HepG2 (cell line): ENCODE measurements around the gene MINDY1. TPM values are rescaled to one million over a fixed set of nuclear protein-coding genes. Genes with fewer than 3 reads are reported as not detected.
A peak's percentile ranks its signal among the peaks of the same experiment; 100 is the strongest.

Experiments used
- CBX2 ChIP-seq, 2 experiments: fragments of 200-600 bp in 1 of 2; sonication (generic); formaldehyde crosslinking in 1 of 2; IDR thresholded peaks; 2 replicates each; pipeline versions ENCODE4 v1.7.0 to v1.8.1; 2018 to 2022; ENCODE audit warnings: low read depth in 2 of 2, low read length in 1 of 2, mild to moderate bottlenecking in 1 of 2, missing genetic modification reagents in 1 of 2
- GTF2F1 ChIP-seq: fragments of 150-350 bp; IDR thresholded peaks from 2 replicates; pipeline ENCODE4 v1.6.1; 2014; ENCODE audit warnings: low read length
- IRF1 ChIP-seq: sonication (generic); formaldehyde crosslinking; IDR thresholded peaks from 2 replicates; pipeline ENCODE4 v1.4.0; 2020; ENCODE audit warnings: low read depth, mild to moderate bottlenecking, missing genetic modification reagents
- JARID2 ChIP-seq: sonication (generic); formaldehyde crosslinking; IDR thresholded peaks from 2 replicates; pipeline ENCODE4 v1.8.1; 2023; ENCODE audit warnings: missing genetic modification reagents, inconsistent platforms; ENCODE audit not compliant: insufficient replicate concordance
- KDM2A ChIP-seq: sonication (generic); formaldehyde crosslinking; IDR thresholded peaks from 2 replicates; pipeline ENCODE4 v1.4.0; 2020; ENCODE audit warnings: low read depth, missing genetic modification reagents, borderline replicate concordance
- KLF13 ChIP-seq: sonication (generic); formaldehyde crosslinking; IDR thresholded peaks from 2 replicates; pipeline ENCODE4 v1.4.0; 2020; ENCODE audit warnings: mild to moderate bottlenecking, missing genetic modification reagents
- MEIS1 ChIP-seq: sonication (generic); formaldehyde crosslinking; IDR thresholded peaks from 2 replicates; pipeline ENCODE4 v1.9.0; 2021; ENCODE audit warnings: mild to moderate bottlenecking, missing genetic modification reagents, moderate library complexity, borderline replicate concordance
- NFE2L1 ChIP-seq: sonication (generic); formaldehyde crosslinking; IDR thresholded peaks from 2 replicates; pipeline ENCODE4 v1.4.0; 2020; ENCODE audit warnings: missing genetic modification reagents, mild to moderate bottlenecking, borderline replicate concordance
- PCBP2 ChIP-seq: fragments of 200-400 bp; formaldehyde crosslinking; optimal IDR thresholded peaks from 2 replicates; pipeline ENCODE3; 2018; ENCODE audit warnings: low read length, low read depth; ENCODE audit not compliant: poor library complexity, severe bottlenecking
- PLRG1 ChIP-seq: fragments of 450-650 bp; conservative IDR thresholded peaks from 2 replicates; pipeline ENCODE4 v1.6.1; 2016
- PRDM4 ChIP-seq: sonication (generic); formaldehyde crosslinking; IDR thresholded peaks from 2 replicates; pipeline ENCODE4 v1.9.0; 2021; ENCODE audit warnings: missing genetic modification reagents, borderline replicate concordance
- SNAI1 ChIP-seq: sonication (generic); formaldehyde crosslinking; IDR thresholded peaks from 2 replicates; pipeline ENCODE4 v1.5.0; 2020; ENCODE audit warnings: mild to moderate bottlenecking, missing genetic modification reagents, borderline replicate concordance
- SYNCRIP ChIP-seq: fragments of 200-400 bp; formaldehyde crosslinking; IDR thresholded peaks from 2 replicates; pipeline ENCODE4 v1.6.1; 2018; ENCODE audit warnings: mild to moderate bottlenecking, low read depth, low read length; ENCODE audit not compliant: insufficient read depth
- THAP9 ChIP-seq: sonication (generic); formaldehyde crosslinking; IDR thresholded peaks from 2 replicates; pipeline ENCODE4; 2020; ENCODE audit warnings: missing genetic modification reagents, mild to moderate bottlenecking, borderline replicate concordance
- ZBTB46 ChIP-seq: sonication (generic); formaldehyde crosslinking; IDR thresholded peaks from 2 replicates; pipeline ENCODE4 v1.4.0; 2020; ENCODE audit warnings: mild to moderate bottlenecking, missing genetic modification reagents, borderline replicate concordance
- ZMYM3 ChIP-seq: sonication (generic); formaldehyde crosslinking; IDR thresholded peaks from 2 replicates; pipeline ENCODE4 v1.5.1; 2020; ENCODE audit warnings: mild to moderate bottlenecking, missing genetic modification reagents
- ZMYM4 ChIP-seq: sonication (generic); formaldehyde crosslinking; IDR thresholded peaks from 2 replicates; pipeline ENCODE4 v1.8.1; 2023; ENCODE audit warnings: mild to moderate bottlenecking, missing genetic modification reagents
- ZNF205 ChIP-seq: IDR thresholded peaks from 2 replicates; pipeline ENCODE4 v1.6.1; 2018; ENCODE audit warnings: missing biosample characterization, missing genetic modification reagents
- ZNF253 ChIP-seq: sonication (generic); formaldehyde crosslinking; IDR thresholded peaks from 2 replicates; pipeline ENCODE4 v1.8.0; 2022; ENCODE audit warnings: mild to moderate bottlenecking, missing genetic modification reagents, borderline replicate concordance
- ZNF652 ChIP-seq: IDR thresholded peaks from 2 replicates; pipeline ENCODE4 v1.6.1; 2016; ENCODE audit warnings: low read depth, borderline replicate concordance
- ZNF891 ChIP-seq: sonication (generic); formaldehyde crosslinking; IDR thresholded peaks from 2 replicates; pipeline ENCODE4 v1.5.0; 2020; ENCODE audit warnings: mild to moderate bottlenecking, missing genetic modification reagents
- polyA plus RNA-seq, 8 experiments: library from polyadenylated mRNA; depleted of rRNA in 3 of 8; stranded (reverse) in 7 of 8; unstranded in 1 of 8; fragments of >200 nt; fragmentation: Illumina TruSeq in 4 of 8; extraction: Trizol in 4 of 8; gene quantifications; 2 replicates each; pipeline versions ENCODE4 v1.2.1 to v1.2.3, GENCODE V29; 2011 to 2016; ENCODE audit warnings: low read depth in 4 of 8, missing spikeins in 1 of 8, mixed read lengths in 1 of 8; ENCODE audit not compliant: insufficient read depth in 1 of 8
- total RNA-seq, 5 experiments: library from RNA; depleted of rRNA; stranded (reverse); fragments of >200 nt; fragmentation: Illumina TruSeq; extraction: Trizol; gene quantifications; 2 replicates each; pipeline ENCODE4 v1.2.3, GENCODE V29; 2016; ENCODE audit warnings: low read depth in 1 of 5

The MINDY1 gene
- total and polyA plus RNA-seq, 2 of the 13 experiments (the other 11 are each of a cell fraction or from before 2014, with no cell fraction given) = 11.1 to 15.0 TPM

GRCh38 chr1:151012684-151013471, 6.2 kb upstream of the MINDY1 start (continued):
- TF ChIP-seq KLF13 (CRISPR knock-in tag) (no peak), NFE2L1 (CRISPR knock-in tag) (no peak; the same call in 1 of the 2 replicates), KDM2A (CRISPR knock-in tag) (no peak), ZMYM4 (CRISPR knock-in tag) (peak; percentile 46; the same call in 1 of the 2 replicates), IRF1 (CRISPR knock-in tag) (no peak), ZNF253 (CRISPR knock-in tag) (no peak), SNAI1 (CRISPR knock-in tag) (no peak), THAP9 (CRISPR knock-in tag) (no peak), ZNF205 (peak; percentile 39), MEIS1 (CRISPR knock-in tag) (0 out of 2 replicates have a peak, but pooled peaks have one; percentile 59), JARID2 (no peak), PRDM4 (CRISPR knock-in tag) (no peak), GTF2F1 (0 out of 2 replicates have a peak, but pooled peaks have one; percentile 15), ZMYM3 (CRISPR knock-in tag) (peak; percentile 97), ZNF891 (CRISPR knock-in tag) (no peak), ZNF652 (no peak; the same call in 1 of the 2 replicates), PLRG1 (no peak), PCBP2 (no peak), ZBTB46 (CRISPR knock-in tag) (peak; percentile 50; the same call in 1 of the 2 replicates), CBX2 (IDR thresholded peaks at IDR 0.05; ENCODE audit: low read depth, low read length) (no peak), CBX2 (CRISPR knock-in tag; IDR thresholded peaks at IDR 0.05; ENCODE audit: low read depth) (no peak), SYNCRIP (no peak)
